Lower leg skin (tissue), 4 donors: Measurements from ENCODE around the gene PDE1C. TPM values are rescaled to one million over a fixed set of nuclear protein-coding genes. Genes with fewer than 3 reads are reported as not detected.
"Not testable (repeated sequence)": the region's sequence is repeated elsewhere in the genome, so short reads cannot be mapped to it uniquely, and the experiment has no call there.

Source experiments
- DNase-seq, 2 donors: peaks; one replicate each; pipeline ENCODE4 v3.0.0-alpha.2; 2019; ENCODE audit warnings: low spot score in 2 of 2
- H3K4me3 ChIP-seq: fragments of 200-600 bp; sonication (generic); 2 replicates; pipeline ENCODE4 v1.5.1; 2017; ENCODE audit warnings: mild to moderate bottlenecking, low read depth; ENCODE audit not compliant: poor library complexity, severe bottlenecking
- POLR2A ChIP-seq, 2 donors: fragments of 450-650 bp; IDR thresholded peaks; one replicate each; pipeline ENCODE4 v1.6.1; 2016 to 2017; ENCODE audit warnings: antibody characterized with exemption in 2 of 2, mild to moderate bottlenecking in 1 of 2, moderate library complexity in 1 of 2
- WGBS, 2 donors: methylation state at CpG; one replicate each; pipeline ENCODE4 v1.1.5; 2018; 5-methylcytosine and 5-hydroxymethylcytosine counted together
- intact Hi-C: fragments of 100-400 bp; cut with DNase I; formaldehyde crosslinking; loops from one replicate; pipeline ENCODE4 v1.15.0; 2023; ENCODE audit warnings: low total_unique reads
- total RNA-seq, 4 donors: library from RNA; depleted of rRNA; stranded (reverse); fragments of >200 nt; gene quantifications; one replicate each; pipeline ENCODE4 v1.1.0, GENCODE V29; 2016
- TF ChIP-seq, protein P1 (sequence below), 3 donors: fragments of 450-650 bp; IDR thresholded peaks; one replicate each; pipeline ENCODE4 v1.5.1; 2016; ENCODE audit warnings: antibody characterized with exemption in 3 of 3, mild to moderate bottlenecking in 3 of 3, moderate library complexity in 2 of 3

Gene PDE1C
- total RNA-seq, 4 donors from 2014 or later: 0.53 to 3.5 (median 3.0) TPM

DNA sequence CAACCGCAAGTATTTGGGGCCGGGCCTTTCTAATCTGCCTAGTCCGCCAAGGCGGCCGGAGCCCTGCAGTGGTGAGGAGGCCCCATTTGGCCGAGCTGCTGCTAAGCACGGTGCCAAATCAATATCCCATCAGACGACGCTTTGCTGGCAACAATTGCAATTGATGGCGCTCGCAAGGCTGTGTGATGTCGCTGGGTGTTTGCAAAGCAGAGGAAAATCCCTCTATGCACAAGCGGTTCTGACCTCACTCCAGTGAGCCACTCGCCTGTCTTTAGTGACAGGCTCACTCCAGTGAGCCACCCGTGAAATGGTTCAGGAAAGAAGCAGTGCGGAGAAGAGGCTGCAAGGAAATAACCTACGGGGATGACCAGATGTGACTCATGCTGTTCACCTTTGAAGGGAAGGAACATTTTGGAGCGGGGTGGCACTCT lies 18.3 kb upstream of the PDE1C start:
- intact Hi-C loops: no loop called here
- 75 to 81% methylated on average over 18 of the region's 18 CpGs for WGBS, 2 donors
- no peak overlapping the region for H3K4me3 ChIP-seq
- TF ChIP-seq POLR2A (IDR thresholded peaks at IDR 0.05): no peak
- TF ChIP-seq, protein P1, sequence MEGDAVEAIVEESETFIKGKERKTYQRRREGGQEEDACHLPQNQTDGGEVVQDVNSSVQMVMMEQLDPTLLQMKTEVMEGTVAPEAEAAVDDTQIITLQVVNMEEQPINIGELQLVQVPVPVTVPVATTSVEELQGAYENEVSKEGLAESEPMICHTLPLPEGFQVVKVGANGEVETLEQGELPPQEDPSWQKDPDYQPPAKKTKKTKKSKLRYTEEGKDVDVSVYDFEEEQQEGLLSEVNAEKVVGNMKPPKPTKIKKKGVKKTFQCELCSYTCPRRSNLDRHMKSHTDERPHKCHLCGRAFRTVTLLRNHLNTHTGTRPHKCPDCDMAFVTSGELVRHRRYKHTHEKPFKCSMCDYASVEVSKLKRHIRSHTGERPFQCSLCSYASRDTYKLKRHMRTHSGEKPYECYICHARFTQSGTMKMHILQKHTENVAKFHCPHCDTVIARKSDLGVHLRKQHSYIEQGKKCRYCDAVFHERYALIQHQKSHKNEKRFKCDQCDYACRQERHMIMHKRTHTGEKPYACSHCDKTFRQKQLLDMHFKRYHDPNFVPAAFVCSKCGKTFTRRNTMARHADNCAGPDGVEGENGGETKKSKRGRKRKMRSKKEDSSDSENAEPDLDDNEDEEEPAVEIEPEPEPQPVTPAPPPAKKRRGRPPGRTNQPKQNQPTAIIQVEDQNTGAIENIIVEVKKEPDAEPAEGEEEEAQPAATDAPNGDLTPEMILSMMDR (IDR thresholded peaks at IDR 0.05): no peak
- DNase-seq: no peak

DNA sequence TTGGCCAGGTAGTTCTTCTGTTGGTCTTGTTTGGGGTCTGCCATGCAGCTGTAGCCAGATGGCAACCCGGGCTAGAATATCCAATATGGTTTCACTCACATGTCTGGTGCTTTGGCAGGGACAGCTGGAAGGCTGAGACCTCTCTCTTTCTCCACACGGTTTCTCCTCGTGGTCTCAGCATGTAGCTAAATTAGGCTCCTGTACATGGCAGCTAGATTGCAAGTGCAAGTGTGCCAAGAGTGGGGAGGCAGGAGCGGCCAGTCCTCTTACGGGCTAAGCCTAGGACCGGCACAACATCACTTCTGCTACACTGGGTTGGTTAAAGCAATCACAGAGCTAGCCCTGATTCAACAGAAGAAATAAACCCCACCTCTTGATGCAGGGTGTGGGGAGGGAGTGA lies 9.3 kb upstream of the PDE1C start:
- WGBS, 2 donors: 60 to 84% methylated on average over 6 of the region's 6 CpGs
- TF ChIP-seq POLR2A (IDR thresholded peaks at IDR 0.05): no peak
- H3K4me3 ChIP-seq: no peak overlapping the region
- intact Hi-C loops: no loop called here
- no peak for DNase-seq

DNA sequence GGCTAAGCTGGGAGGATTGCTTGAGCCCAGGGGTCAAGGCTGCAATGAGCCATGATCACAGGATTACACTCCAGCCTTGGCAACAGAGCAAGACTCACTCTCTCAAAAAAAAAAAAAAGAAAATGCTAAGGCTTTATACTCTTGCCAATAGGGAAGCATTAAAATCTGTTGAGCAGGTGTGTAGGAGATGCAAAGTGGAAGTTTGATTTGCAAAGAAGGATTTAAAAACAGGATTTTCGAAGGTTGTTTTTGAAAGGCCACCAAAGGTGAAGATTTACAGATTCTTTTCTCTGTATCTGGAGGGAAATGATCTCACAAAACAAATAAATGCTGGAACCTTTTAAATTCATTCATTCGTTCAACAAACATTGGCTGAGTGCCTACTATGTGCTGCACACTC lies 8.6 kb upstream of the PDE1C start:
- DNase-seq: no peak
- TF ChIP-seq POLR2A (IDR thresholded peaks at IDR 0.05): no peak
- TF ChIP-seq, protein P1 (IDR thresholded peaks at IDR 0.05): no peak
- intact Hi-C loops: no loop called here
- WGBS, 2 donors: 49 to 56% methylated on average over 2 of the region's 2 CpGs
- no peak overlapping the region for H3K4me3 ChIP-seq

DNA sequence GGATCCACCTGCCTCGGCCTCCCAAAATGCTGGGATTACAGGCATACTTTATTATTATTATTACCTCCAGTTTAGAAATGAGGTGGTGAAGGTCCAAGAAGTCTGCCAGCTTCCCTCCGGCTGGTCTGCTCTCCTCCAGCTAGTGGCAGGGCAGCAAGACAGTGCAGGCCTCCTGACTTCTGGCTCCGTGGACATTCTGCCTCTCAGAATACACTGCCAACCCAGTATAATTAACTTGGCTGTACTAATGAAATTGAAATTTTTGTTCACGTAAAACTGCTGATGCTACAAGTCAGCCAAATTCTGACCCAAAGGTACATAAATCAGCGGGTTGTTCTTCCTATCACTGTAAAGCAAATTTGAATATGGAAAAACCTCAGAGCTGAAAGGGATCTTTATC lies 7.6 kb upstream of the PDE1C start:
- H3K4me3 ChIP-seq: no peak overlapping the region
- TF ChIP-seq, protein P1 (IDR thresholded peaks at IDR 0.05): no peak
- TF ChIP-seq POLR2A (IDR thresholded peaks at IDR 0.05): no peak
- DNase-seq: no peak
- WGBS, 2 donors: 63 to 70% methylated on average over 5 of the region's 5 CpGs
- intact Hi-C loops: no loop called here

DNA sequence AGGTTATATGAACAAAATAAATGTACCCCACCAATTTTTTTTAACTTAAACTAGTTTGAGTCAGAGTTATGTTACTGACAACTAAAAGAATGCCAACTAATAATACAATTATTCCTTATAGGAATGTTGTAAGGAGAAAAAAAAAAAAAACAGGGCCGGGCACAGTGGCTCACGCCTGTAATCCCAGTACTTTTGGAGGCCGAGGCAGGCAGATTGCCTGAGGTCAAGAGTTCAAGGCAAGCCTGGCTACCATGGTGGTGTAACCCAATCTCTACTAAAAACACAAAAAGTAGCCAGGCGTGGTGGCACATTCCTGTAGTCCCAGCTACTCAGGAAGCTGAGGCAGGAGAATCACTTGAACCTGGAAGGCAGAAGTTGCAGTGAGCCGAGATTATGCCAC lies 6.6 kb upstream of the PDE1C start:
- intact Hi-C loops: not testable (repeated sequence)

DNA sequence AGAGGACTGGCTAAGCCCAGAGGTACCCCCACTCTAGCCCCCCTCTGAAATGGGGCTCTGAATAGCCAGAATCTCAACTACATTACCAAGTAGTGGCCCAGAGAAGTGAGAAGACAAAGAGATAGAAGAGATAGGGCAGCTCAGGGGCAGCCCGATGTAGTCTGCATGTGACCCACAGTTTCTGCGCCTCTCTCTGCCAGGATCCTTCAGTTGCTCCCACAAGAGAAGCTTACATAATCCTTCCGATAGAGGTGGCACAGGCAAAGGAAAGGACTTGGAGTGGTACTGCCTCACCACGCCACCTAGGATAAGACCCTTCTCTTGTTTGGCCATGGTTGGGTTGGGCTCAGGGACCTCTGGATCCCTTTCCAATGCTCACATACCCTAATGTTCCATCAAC lies 5.4 kb upstream of the PDE1C start:
- no peak overlapping the region for H3K4me3 ChIP-seq
- no peak for TF ChIP-seq POLR2A (IDR thresholded peaks at IDR 0.05)
- TF ChIP-seq, protein P1 (IDR thresholded peaks at IDR 0.05): no peak
- 84 to 89% methylated on average over 4 of the region's 4 CpGs for WGBS, 2 donors
- no peak for DNase-seq
- intact Hi-C loops: no loop called here

More for the DNA sequence above, 6.6 kb upstream of the PDE1C start:
- 62 to 72% methylated on average over 5 of the region's 5 CpGs for WGBS, 2 donors
- not testable (repeated sequence) for DNase-seq, H3K4me3 ChIP-seq

DNA sequence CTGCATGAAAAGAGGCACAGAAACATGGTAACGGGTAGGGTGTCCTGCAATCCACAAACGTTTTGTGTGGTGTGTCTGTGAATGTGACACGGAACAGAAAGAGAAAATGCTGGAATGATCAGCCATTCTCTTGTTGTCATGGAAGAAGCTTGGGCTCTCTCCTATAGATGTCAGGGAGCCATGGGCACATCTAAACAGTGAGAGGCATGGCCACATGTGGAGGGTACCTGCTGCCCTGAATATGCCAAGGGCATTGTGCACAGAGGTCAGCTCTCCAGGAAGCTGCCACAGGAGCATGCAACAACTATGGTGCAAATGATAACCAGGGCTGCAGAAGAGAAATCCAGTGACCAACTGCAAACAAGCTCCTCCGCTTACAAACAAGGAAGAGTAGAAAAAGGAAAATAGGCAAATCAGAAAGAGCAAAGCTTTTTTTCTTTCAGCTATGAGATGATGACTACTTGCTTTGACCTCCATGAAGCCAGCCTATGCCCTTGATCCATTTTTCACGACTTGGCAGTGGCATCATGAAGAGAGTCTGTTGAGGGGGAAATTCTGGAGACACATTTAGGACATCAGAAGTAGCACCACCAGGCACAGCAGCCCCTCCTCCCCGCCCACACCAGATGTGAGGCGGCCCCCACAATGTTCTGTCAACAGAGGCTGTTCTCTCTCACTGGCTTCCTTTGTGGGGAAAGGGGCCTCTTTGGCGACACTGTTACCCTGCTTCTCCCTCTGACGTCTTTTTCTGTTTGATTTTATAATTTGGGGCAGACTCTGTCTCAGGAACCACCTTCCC lies 4.8 kb upstream of the PDE1C start:
- WGBS, 2 donors: 52 to 61% methylated on average over 9 of the region's 9 CpGs
- intact Hi-C loops: no loop called here
- DNase-seq: no peak
- TF ChIP-seq POLR2A (IDR thresholded peaks at IDR 0.05): no peak
- TF ChIP-seq, protein P1 (IDR thresholded peaks at IDR 0.05): no peak
- H3K4me3 ChIP-seq: no peak overlapping the region
